ENCODE measurements around the gene ATP2A1.

Gene ATP2A1

GRCh38 chr16:28878083-28878926 lies at the start of gene ATP2A1:
TSS of gene ATP2A1 (plus strand) at chr16:28878488. CDS start at chr16:28878672, 184 bp downstream.
- Histone ChIP-seq H3K9ac (ENCODE audit: insufficient read length, low read depth) (peak within 1 kb of the TSS; percentile 94), H3K36me3 (ENCODE audit: insufficient read depth, insufficient read length, low read length) (peaks cover 30% of the 10 kb centered on the region), H3K4me3 (ENCODE audit: insufficient read length, low read depth) (peak within 1 kb of the TSS; percentile 92), H3K9me3 (ENCODE audit: insufficient read depth, low read length) (no peaks in the 10 kb centered on the region), H3K27me3 (ENCODE audit: insufficient read depth, insufficient read length) (peaks cover 9% of the 10 kb centered on the region), H3K4me1 (ENCODE audit: insufficient read depth, insufficient read length) (peaks cover 51% of the 10 kb centered on the region)
- DNase-seq (ENCODE audit: low read depth, low spot score), result no peak
- TF ChIP-seq SUZ12 (IDR thresholded peaks at IDR 0.05; ENCODE audit: extremely low read depth, insufficient read depth, insufficient read length) (no peak), YY1 (IDR thresholded peaks at IDR 0.05; ENCODE audit: insufficient read depth, insufficient read length) (no peak), ZNF274 (IDR thresholded peaks at IDR 0.05; ENCODE audit: low read depth, low read length) (no peak)

- Histone ChIP-seq H3K4me1 (ENCODE audit: insufficient read depth, insufficient read length) (peaks cover 2% of the 10 kb centered on the region), H3K27me3 (ENCODE audit: insufficient read depth, insufficient read length) (no peaks in the 10 kb centered on the region), H3K4me3 (ENCODE audit: insufficient read length, low read depth) (no peak overlapping the region), H3K9ac (ENCODE audit: insufficient read length, low read depth) (no peak overlapping the region), H3K36me3 (ENCODE audit: insufficient read depth, insufficient read length, low read length) (peaks cover 98% of the 10 kb centered on the region), H3K9me3 (ENCODE audit: insufficient read depth, low read length) (no peaks in the 10 kb centered on the region)
- DNase-seq (ENCODE audit: low read depth, low spot score), result no peak
- TF ChIP-seq ZNF274 (IDR thresholded peaks at IDR 0.05; ENCODE audit: low read depth, low read length), result no peak
- no peak for TF ChIP-seq YY1 (IDR thresholded peaks at IDR 0.05; ENCODE audit: insufficient read depth, insufficient read length)
- no peak for TF ChIP-seq SUZ12 (IDR thresholded peaks at IDR 0.05; ENCODE audit: extremely low read depth, insufficient read depth, insufficient read length)
These were observed 48.5 kb upstream of the ATP2A1 start for GRCh38 chr16:28829747-28830146.

- H3K9ac ChIP-seq (ENCODE audit: insufficient read length, low read depth), result no peak overlapping the region
- no peaks in the 10 kb centered on the region for H3K9me3 ChIP-seq (ENCODE audit: insufficient read depth, low read length)
- no peaks in the 10 kb centered on the region for H3K4me1 ChIP-seq (ENCODE audit: insufficient read depth, insufficient read length)
These were observed 47.8 kb upstream of the ATP2A1 start for GRCh38 chr16:28830531-28830930.

GRCh38 chr16:28834349-28834748 lies 43.9 kb upstream of the ATP2A1 start:
- H3K27me3 ChIP-seq (ENCODE audit: insufficient read depth, insufficient read length), result no peaks in the 10 kb centered on the region
- TF ChIP-seq ZNF274 (IDR thresholded peaks at IDR 0.05; ENCODE audit: low read depth, low read length) (no peak), SUZ12 (IDR thresholded peaks at IDR 0.05; ENCODE audit: extremely low read depth, insufficient read depth, insufficient read length) (no peak), YY1 (IDR thresholded peaks at IDR 0.05; ENCODE audit: insufficient read depth, insufficient read length) (no peak)
- no peak overlapping the region for H3K9ac ChIP-seq (ENCODE audit: insufficient read length, low read depth)
- H3K36me3 ChIP-seq (ENCODE audit: insufficient read depth, insufficient read length, low read length), result peaks cover 98% of the 10 kb centered on the region
- no peak for DNase-seq (ENCODE audit: low read depth, low spot score)
- no peak overlapping the region for H3K4me3 ChIP-seq (ENCODE audit: insufficient read length, low read depth)
- H3K4me1 ChIP-seq (ENCODE audit: insufficient read depth, insufficient read length), result peaks cover 4% of the 10 kb centered on the region
- no peaks in the 10 kb centered on the region for H3K9me3 ChIP-seq (ENCODE audit: insufficient read depth, low read length)

More at GRCh38 chr16:28830531-28830930, 47.8 kb upstream of the ATP2A1 start:
- no peak for DNase-seq (ENCODE audit: low read depth, low spot score)
- Histone ChIP-seq H3K36me3 (ENCODE audit: insufficient read depth, insufficient read length, low read length) (peaks cover 98% of the 10 kb centered on the region), H3K4me3 (ENCODE audit: insufficient read length, low read depth) (no peak overlapping the region), H3K27me3 (ENCODE audit: insufficient read depth, insufficient read length) (no peaks in the 10 kb centered on the region)
- TF ChIP-seq ZNF274 (IDR thresholded peaks at IDR 0.05; ENCODE audit: low read depth, low read length), result no peak
- no peak for TF ChIP-seq YY1 (IDR thresholded peaks at IDR 0.05; ENCODE audit: insufficient read depth, insufficient read length)
- TF ChIP-seq SUZ12 (IDR thresholded peaks at IDR 0.05; ENCODE audit: extremely low read depth, insufficient read depth, insufficient read length), result no peak

- Histone ChIP-seq H3K27me3 (ENCODE audit: insufficient read depth, insufficient read length) (no peaks in the 10 kb centered on the region), H3K9ac (ENCODE audit: insufficient read length, low read depth) (no peak overlapping the region), H3K4me3 (ENCODE audit: insufficient read length, low read depth) (no peak overlapping the region), H3K4me1 (ENCODE audit: insufficient read depth, insufficient read length) (peaks cover 4% of the 10 kb centered on the region), H3K9me3 (ENCODE audit: insufficient read depth, low read length) (no peaks in the 10 kb centered on the region), H3K36me3 (ENCODE audit: insufficient read depth, insufficient read length, low read length) (peaks cover 92% of the 10 kb centered on the region)
- TF ChIP-seq YY1 (IDR thresholded peaks at IDR 0.05; ENCODE audit: insufficient read depth, insufficient read length) (no peak), SUZ12 (IDR thresholded peaks at IDR 0.05; ENCODE audit: extremely low read depth, insufficient read depth, insufficient read length) (no peak), ZNF274 (IDR thresholded peaks at IDR 0.05; ENCODE audit: low read depth, low read length) (no peak)
- DNase-seq (ENCODE audit: low read depth, low spot score), result no peak
These were observed 43.1 kb upstream of the ATP2A1 start for GRCh38 chr16:28834873-28835863.

- no peak overlapping the region for H3K9ac ChIP-seq (ENCODE audit: insufficient read length, low read depth)
- H3K4me3 ChIP-seq (ENCODE audit: insufficient read length, low read depth), result no peak overlapping the region
- DNase-seq (ENCODE audit: low read depth, low spot score), result no peak
- no peaks in the 10 kb centered on the region for H3K9me3 ChIP-seq (ENCODE audit: insufficient read depth, low read length)
- no peaks in the 10 kb centered on the region for H3K27me3 ChIP-seq (ENCODE audit: insufficient read depth, insufficient read length)
- peaks cover 4% of the 10 kb centered on the region for H3K4me1 ChIP-seq (ENCODE audit: insufficient read depth, insufficient read length)
- peaks cover 83% of the 10 kb centered on the region for H3K36me3 ChIP-seq (ENCODE audit: insufficient read depth, insufficient read length, low read length)
- TF ChIP-seq ZNF274 (IDR thresholded peaks at IDR 0.05; ENCODE audit: low read depth, low read length) (no peak), YY1 (IDR thresholded peaks at IDR 0.05; ENCODE audit: insufficient read depth, insufficient read length) (no peak), SUZ12 (IDR thresholded peaks at IDR 0.05; ENCODE audit: extremely low read depth, insufficient read depth, insufficient read length) (no peak)
These were observed 42.2 kb upstream of the ATP2A1 start for GRCh38 chr16:28835864-28836760.

Measured in NT2/D1 (cell line).